ENCODE data around the gene ZNF549.

- TF ChIP-seq CTCF (IDR thresholded peaks at IDR 0.05; ENCODE audit: low read depth, low read length, poor library complexity, severe bottlenecking) (no peak), EZH2phosphoT487 (IDR thresholded peaks at IDR 0.05; ENCODE audit: borderline replicate concordance, low read length) (no peak)
Observed at GRCh38 chr19:57537953-57538547, 10.9 kb downstream of the ZNF549 start.

Data from DOHH2 (cell line).